MCF 10A (cell line): ENCODE data around the gene DNAJB2. TPM values are rescaled to one million over a fixed set of nuclear protein-coding genes. Genes with fewer than 3 reads are reported as not detected.
A peak's percentile ranks its signal among the peaks of the same experiment; 100 is the strongest.

Experiments used
- BruUV-seq: library from RNA; stranded (reverse); fragments of 400-500 nt; replicated peaks from 2 replicates; lab custom pipeline; 2021; lab: Mats Ljungman, UMichigan
- CTCF ChIA-PET: fragments of 300-600 bp; sonication (Branson Sonifier 250); formaldehyde crosslinking; extraction: SDS; loops from one replicate; lab custom pipeline; 2021; ENCODE audit warnings: antibody characterized with exemption, inconsistent platforms; lab: Yijun Ruan, JAX
- POLR2A ChIA-PET: fragments of 300-600, 350-650 bp; sonication (Branson Sonifier 250); formaldehyde crosslinking; extraction: SDS; loops from one replicate; lab custom pipeline; 2020; ENCODE audit warnings: antibody characterized with exemption, inconsistent platforms; lab: Yijun Ruan, JAX
- DNase-seq: peaks from one replicate; pipeline ENCODE4 v3.0.0-alpha.2; 2018; ENCODE audit not compliant: unreplicated experiment
- H3K27ac Mint-ChIP-seq: one replicate; pipeline ENCODE4 v1.8.0; 2022; ENCODE audit warnings: mild to moderate bottlenecking, low read depth, mixed read lengths; ENCODE audit not compliant: unreplicated experiment
- H3K27me3 Mint-ChIP-seq: one replicate; pipeline ENCODE4 v1.8.0; 2022; ENCODE audit warnings: mixed read lengths; ENCODE audit not compliant: insufficient read depth, unreplicated experiment
- H3K36me3 Mint-ChIP-seq: one replicate; pipeline ENCODE4 v1.8.0; 2022; ENCODE audit warnings: mild to moderate bottlenecking, moderate library complexity, mixed read lengths; ENCODE audit not compliant: insufficient read depth, unreplicated experiment
- H3K4me1 Mint-ChIP-seq: one replicate; pipeline ENCODE4 v1.8.0; 2022; ENCODE audit warnings: mixed read lengths; ENCODE audit not compliant: insufficient read depth, unreplicated experiment
- H3K4me3 Mint-ChIP-seq: one replicate; pipeline ENCODE4 v1.8.0; 2022; ENCODE audit warnings: mild to moderate bottlenecking, moderate library complexity, mixed read lengths; ENCODE audit not compliant: unreplicated experiment
- H3K9me3 Mint-ChIP-seq: one replicate; pipeline ENCODE4 v1.8.0; 2022; ENCODE audit warnings: mixed read lengths; ENCODE audit not compliant: unreplicated experiment
- intact Hi-C: fragments of 100-400 bp; cut with micrococcal nuclease; formaldehyde crosslinking; loops from 2 replicates; pipeline ENCODE4 v1.14.1; 2022
- total RNA-seq: library from RNA; stranded (reverse); gene quantifications from 2 replicates; pipeline ENCODE4 v1.2.3, GENCODE V29; 2022
- TF ChIP-seq, protein P1 (sequence below): fragments of 200-600 bp; IDR thresholded peaks from one replicate; pipeline ENCODE4 v1.8.0; 2022; ENCODE audit warnings: antibody characterized with exemption, mild to moderate bottlenecking; ENCODE audit not compliant: unreplicated experiment

DNAJB2 gene
- total RNA-seq, 1 experiment from 2014 or later, result 59.8 TPM

DNA sequence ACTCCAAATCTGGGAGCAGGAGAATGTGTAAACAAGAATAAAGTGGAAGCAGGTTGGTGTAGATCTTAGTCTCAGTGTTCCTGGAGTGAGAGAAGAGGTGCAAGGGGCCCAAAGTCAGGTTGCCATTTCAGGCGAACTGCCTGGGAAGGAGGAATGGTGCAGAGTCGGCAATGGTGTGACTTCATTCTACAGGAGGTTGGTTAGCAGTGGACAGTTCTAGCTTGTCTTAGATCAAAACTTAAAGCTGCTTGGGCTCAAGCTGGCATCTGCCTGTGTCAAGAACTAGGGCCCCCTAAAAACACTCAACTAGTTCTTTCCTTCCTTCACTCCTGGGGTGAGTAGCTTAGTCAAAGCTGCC, 30.3 kb upstream of the DNAJB2 start:
- ChIA-PET CTCF (interaction anchor here (0.6 to 10.3 kb wide), 9 partner anchors 13 to 393 kb away, joined by 3 to 123 read pairs (median 4); partner anchors contain the start of gene NHEJ1), POLR2A (interaction anchor here (0.8 to 14.1 kb wide), 11 partner anchors 16 to 349 kb away, joined by 3 to 401 read pairs (median 11); partner anchors contain the start of genes ABCB6, ANKZF1, ATG9A and CNPPD1)
- intact Hi-C loops, result loop anchor here (1.0 to 5.0 kb wide), 2 partner anchors 48 to 89 kb away; partner anchors contain the start of gene NHEJ1
- Mint-ChIP-seq H3K9me3 (no peaks in the 10 kb centered on the region), H3K27ac (peak overlapping the region; percentile 86), H3K36me3 (peaks cover 64% of the 10 kb centered on the region), H3K4me1 (peaks cover 35% of the 10 kb centered on the region), H3K4me3 (peak overlapping the region; percentile 64), H3K27me3 (no peaks in the 10 kb centered on the region)
- TF ChIP-seq, protein P1, sequence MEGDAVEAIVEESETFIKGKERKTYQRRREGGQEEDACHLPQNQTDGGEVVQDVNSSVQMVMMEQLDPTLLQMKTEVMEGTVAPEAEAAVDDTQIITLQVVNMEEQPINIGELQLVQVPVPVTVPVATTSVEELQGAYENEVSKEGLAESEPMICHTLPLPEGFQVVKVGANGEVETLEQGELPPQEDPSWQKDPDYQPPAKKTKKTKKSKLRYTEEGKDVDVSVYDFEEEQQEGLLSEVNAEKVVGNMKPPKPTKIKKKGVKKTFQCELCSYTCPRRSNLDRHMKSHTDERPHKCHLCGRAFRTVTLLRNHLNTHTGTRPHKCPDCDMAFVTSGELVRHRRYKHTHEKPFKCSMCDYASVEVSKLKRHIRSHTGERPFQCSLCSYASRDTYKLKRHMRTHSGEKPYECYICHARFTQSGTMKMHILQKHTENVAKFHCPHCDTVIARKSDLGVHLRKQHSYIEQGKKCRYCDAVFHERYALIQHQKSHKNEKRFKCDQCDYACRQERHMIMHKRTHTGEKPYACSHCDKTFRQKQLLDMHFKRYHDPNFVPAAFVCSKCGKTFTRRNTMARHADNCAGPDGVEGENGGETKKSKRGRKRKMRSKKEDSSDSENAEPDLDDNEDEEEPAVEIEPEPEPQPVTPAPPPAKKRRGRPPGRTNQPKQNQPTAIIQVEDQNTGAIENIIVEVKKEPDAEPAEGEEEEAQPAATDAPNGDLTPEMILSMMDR, result no peak
- BruUV-seq, result no TSS peak
- DNase-seq, result no peak

- Mint-ChIP-seq H3K36me3 (peaks cover 64% of the 10 kb centered on the region), H3K9me3 (no peaks in the 10 kb centered on the region), H3K4me3 (peak overlapping the region; percentile 64), H3K27me3 (no peaks in the 10 kb centered on the region), H3K4me1 (peaks cover 35% of the 10 kb centered on the region), H3K27ac (peak overlapping the region; percentile 86)
- ChIA-PET CTCF (interaction anchor here (0.6 to 10.3 kb wide), 13 partner anchors 13 to 392 kb away, joined by 3 to 123 read pairs (median 4); partner anchors contain the start of genes ANKZF1, ATG9A, CNPPD1 and DNAJB2), POLR2A (interaction anchor here (0.8 to 14.1 kb wide), 18 partner anchors 11 to 1031 kb away, joined by 3 to 401 read pairs (median 6); partner anchors contain the start of genes ABCB6, ANKZF1, ATG9A and CNPPD1)
- peak; percentile 92 for DNase-seq
- TF ChIP-seq, protein P1, result no peak
- intact Hi-C loops, result loop anchor here (1.0 to 5.0 kb wide), 2 partner anchors 48 to 89 kb away; partner anchors contain the start of gene NHEJ1
- BruUV-seq, result no TSS peak
Measured at GRCh38 chr2:219249203-219249980, 29.8 kb upstream of the DNAJB2 start.

- Mint-ChIP-seq H3K4me3 (peak overlapping the region; percentile 64), H3K27me3 (no peaks in the 10 kb centered on the region), H3K27ac (peak overlapping the region; percentile 86), H3K4me1 (peaks cover 42% of the 10 kb centered on the region), H3K9me3 (no peaks in the 10 kb centered on the region), H3K36me3 (peaks cover 64% of the 10 kb centered on the region)
- BruUV-seq, result no TSS peak
- intact Hi-C loops, result no loop called here
- ChIA-PET POLR2A (interaction anchor here (0.5 to 14.1 kb wide), 18 partner anchors 10 to 1031 kb away, joined by 3 to 401 read pairs (median 6); partner anchors contain the start of genes ABCB6, ANKZF1, ATG9A and CNPPD1), CTCF (interaction anchor here (1.0 to 10.3 kb wide), 9 partner anchors 12 to 90 kb away, joined by 3 to 123 read pairs (median 4); partner anchors contain the start of genes ANKZF1, ATG9A, CNPPD1 and DNAJB2)
- DNase-seq, result no peak
- TF ChIP-seq, protein P1, result no peak
Measured at GRCh38 chr2:219250049-219250781, 29.0 kb upstream of the DNAJB2 start.
